Esophagus squamous epithelium (tissue), 4 donors: ENCODE measurements around the gene CNGB1.

ENCODE experiments used
- POLR2A ChIP-seq, 4 donors: fragments of 450-650 bp; IDR thresholded peaks; one replicate each; pipeline ENCODE4 v1.6.1; 2017; ENCODE audit warnings: antibody characterized with exemption in 4 of 4, mild to moderate bottlenecking in 4 of 4, moderate library complexity in 3 of 4
- TF ChIP-seq, protein P1 (sequence below), 6 experiments: fragments of 450-650 bp in 4 of 6; fragments of 200-600 bp in 2 of 6; sonication (generic) in 2 of 6; IDR thresholded peaks; one replicate each; pipeline ENCODE4 v1.5.1; 2016 to 2019; ENCODE audit warnings: antibody characterized with exemption in 6 of 6, mild to moderate bottlenecking in 4 of 6, moderate library complexity in 4 of 6

GRCh38 chr16:57924514-57924913 is 46.4 kb downstream of the CNGB1 start:
- TF ChIP-seq, protein P1, sequence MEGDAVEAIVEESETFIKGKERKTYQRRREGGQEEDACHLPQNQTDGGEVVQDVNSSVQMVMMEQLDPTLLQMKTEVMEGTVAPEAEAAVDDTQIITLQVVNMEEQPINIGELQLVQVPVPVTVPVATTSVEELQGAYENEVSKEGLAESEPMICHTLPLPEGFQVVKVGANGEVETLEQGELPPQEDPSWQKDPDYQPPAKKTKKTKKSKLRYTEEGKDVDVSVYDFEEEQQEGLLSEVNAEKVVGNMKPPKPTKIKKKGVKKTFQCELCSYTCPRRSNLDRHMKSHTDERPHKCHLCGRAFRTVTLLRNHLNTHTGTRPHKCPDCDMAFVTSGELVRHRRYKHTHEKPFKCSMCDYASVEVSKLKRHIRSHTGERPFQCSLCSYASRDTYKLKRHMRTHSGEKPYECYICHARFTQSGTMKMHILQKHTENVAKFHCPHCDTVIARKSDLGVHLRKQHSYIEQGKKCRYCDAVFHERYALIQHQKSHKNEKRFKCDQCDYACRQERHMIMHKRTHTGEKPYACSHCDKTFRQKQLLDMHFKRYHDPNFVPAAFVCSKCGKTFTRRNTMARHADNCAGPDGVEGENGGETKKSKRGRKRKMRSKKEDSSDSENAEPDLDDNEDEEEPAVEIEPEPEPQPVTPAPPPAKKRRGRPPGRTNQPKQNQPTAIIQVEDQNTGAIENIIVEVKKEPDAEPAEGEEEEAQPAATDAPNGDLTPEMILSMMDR (IDR thresholded peaks at IDR 0.05): no peak
- no peak for TF ChIP-seq POLR2A (IDR thresholded peaks at IDR 0.05)
